ENCODE results near the gene CPM. TPM values are rescaled to one million over a fixed set of nuclear protein-coding genes. Genes with fewer than 3 reads are reported as not detected.
"Not testable (repeated sequence)": the region's sequence is repeated elsewhere in the genome, so short reads cannot be mapped to it uniquely, and the experiment has no call there.

CPM gene
- total and polyA plus RNA-seq, 2 donors: 14.3 to 24.6 TPM

- no peaks in the 10 kb centered on the region for H3K4me1 ChIP-seq (ENCODE audit: insufficient read depth)
- no peak overlapping the region for H3K27ac ChIP-seq (ENCODE audit: low read depth)
- no peaks in the 10 kb centered on the region for H3K36me3 ChIP-seq (ENCODE audit: insufficient read depth)
- DNase-seq (ENCODE audit: extremely low spot score): no peak
- no peak overlapping the region for H3K4me3 ChIP-seq (ENCODE audit: low read depth, low read length)
- WGBS: 88% methylated on average over 3 of the region's 3 CpGs
Observed at GRCh38 chr12:68855111-68855510, 77.9 kb downstream of the CPM start.

GRCh38 chr12:68854554-68854953 lies 78.4 kb downstream of the CPM start:
- H3K36me3 ChIP-seq (ENCODE audit: insufficient read depth): no peaks in the 10 kb centered on the region
- 97% methylated on average over 3 of the region's 3 CpGs for WGBS
- no peak overlapping the region for H3K4me3 ChIP-seq (ENCODE audit: low read depth, low read length)
- no peak overlapping the region for H3K27ac ChIP-seq (ENCODE audit: low read depth)
- no peak for DNase-seq (ENCODE audit: extremely low spot score)
- H3K4me1 ChIP-seq (ENCODE audit: insufficient read depth): no peaks in the 10 kb centered on the region

GRCh38 chr12:68854078-68854468 lies 78.9 kb downstream of the CPM start:
- Histone ChIP-seq H3K4me3 (ENCODE audit: low read depth, low read length) (no peak overlapping the region), H3K4me1 (ENCODE audit: insufficient read depth) (no peaks in the 10 kb centered on the region), H3K27ac (ENCODE audit: low read depth) (no peak overlapping the region), H3K36me3 (ENCODE audit: insufficient read depth) (no peaks in the 10 kb centered on the region)
- WGBS: 82% methylated on average over 2 of the region's 2 CpGs
- DNase-seq (ENCODE audit: extremely low spot score): no peak

- DNase-seq (ENCODE audit: extremely low spot score): no peak
- H3K4me3 ChIP-seq (ENCODE audit: low read depth, low read length): no peak overlapping the region
- no peaks in the 10 kb centered on the region for H3K4me1 ChIP-seq (ENCODE audit: insufficient read depth)
- H3K27ac ChIP-seq (ENCODE audit: low read depth): no peak overlapping the region
- WGBS: 85% methylated on average over 3 of the region's 3 CpGs
- H3K36me3 ChIP-seq (ENCODE audit: insufficient read depth): no peaks in the 10 kb centered on the region
Observed at GRCh38 chr12:68853396-68854077, 79.4 kb downstream of the CPM start.

- H3K36me3 ChIP-seq (ENCODE audit: insufficient read depth): no peaks in the 10 kb centered on the region
- no peak for DNase-seq (ENCODE audit: extremely low spot score)
- WGBS: 93% methylated on average over 2 of the region's 2 CpGs
- H3K4me3 ChIP-seq (ENCODE audit: low read depth, low read length): no peak overlapping the region
- no peak overlapping the region for H3K27ac ChIP-seq (ENCODE audit: low read depth)
- H3K4me1 ChIP-seq (ENCODE audit: insufficient read depth): no peaks in the 10 kb centered on the region
Observed at GRCh38 chr12:68851592-68852306, 81.2 kb downstream of the CPM start.

- 72% methylated on average over 4 of the region's 4 CpGs for WGBS
- no peaks in the 10 kb centered on the region for H3K36me3 ChIP-seq (ENCODE audit: insufficient read depth)
- no peak for DNase-seq (ENCODE audit: extremely low spot score)
- no peak overlapping the region for H3K27ac ChIP-seq (ENCODE audit: low read depth)
- no peak overlapping the region for H3K4me3 ChIP-seq (ENCODE audit: low read depth, low read length)
- H3K4me1 ChIP-seq (ENCODE audit: insufficient read depth): no peaks in the 10 kb centered on the region
Observed at GRCh38 chr12:68850390-68850789, 82.6 kb downstream of the CPM start.

GRCh38 chr12:68846811-68847210 lies 86.2 kb downstream of the CPM start:
- H3K36me3 ChIP-seq (ENCODE audit: insufficient read depth): no peaks in the 10 kb centered on the region
- no peak for DNase-seq (ENCODE audit: extremely low spot score)
- H3K4me3 ChIP-seq (ENCODE audit: low read depth, low read length): no peak overlapping the region
- no peaks in the 10 kb centered on the region for H3K4me1 ChIP-seq (ENCODE audit: insufficient read depth)
- WGBS: 75% methylated on average over 3 of the region's 3 CpGs
- H3K27ac ChIP-seq (ENCODE audit: low read depth): no peak overlapping the region

- DNase-seq (ENCODE audit: extremely low spot score): no peak
- H3K36me3 ChIP-seq (ENCODE audit: insufficient read depth): no peaks in the 10 kb centered on the region
- H3K4me1 ChIP-seq (ENCODE audit: insufficient read depth): no peaks in the 10 kb centered on the region
- H3K4me3 ChIP-seq (ENCODE audit: low read depth, low read length): no peak overlapping the region
- no peak overlapping the region for H3K27ac ChIP-seq (ENCODE audit: low read depth)
- 87% methylated on average over 14 of the region's 14 CpGs for WGBS
Observed at GRCh38 chr12:68844788-68845695, 87.9 kb downstream of the CPM start.

- H3K4me3 ChIP-seq (ENCODE audit: low read depth, low read length): no peak overlapping the region
- peak overlapping the region; percentile 5 for H3K27ac ChIP-seq (ENCODE audit: low read depth)
- WGBS: 88% methylated on average over 4 of the region's 4 CpGs
- no peak for DNase-seq (ENCODE audit: extremely low spot score)
- no peaks in the 10 kb centered on the region for H3K4me1 ChIP-seq (ENCODE audit: insufficient read depth)
- no peaks in the 10 kb centered on the region for H3K36me3 ChIP-seq (ENCODE audit: insufficient read depth)
Observed at GRCh38 chr12:68844318-68844745, 88.6 kb downstream of the CPM start.

- H3K4me1 ChIP-seq (ENCODE audit: insufficient read depth): no peaks in the 10 kb centered on the region
- DNase-seq (ENCODE audit: extremely low spot score): no peak
- H3K4me3 ChIP-seq (ENCODE audit: low read depth, low read length): no peak overlapping the region
- H3K36me3 ChIP-seq (ENCODE audit: insufficient read depth): peaks cover 2% of the 10 kb centered on the region
- 79% methylated on average over 2 of the region's 2 CpGs for WGBS
- no peak overlapping the region for H3K27ac ChIP-seq (ENCODE audit: low read depth)
Observed at GRCh38 chr12:68842784-68843567, 90.0 kb downstream of the CPM start.

GRCh38 chr12:68842123-68842522 lies 90.8 kb downstream of the CPM start:
- Histone ChIP-seq H3K27ac (ENCODE audit: low read depth) (no peak overlapping the region), H3K4me1 (ENCODE audit: insufficient read depth) (no peaks in the 10 kb centered on the region), H3K4me3 (ENCODE audit: low read depth, low read length) (no peak overlapping the region), H3K36me3 (ENCODE audit: insufficient read depth) (peaks cover 5% of the 10 kb centered on the region)
- WGBS: 85% methylated on average over 3 of the region's 3 CpGs
- DNase-seq (ENCODE audit: extremely low spot score): no peak

- H3K36me3 ChIP-seq (ENCODE audit: insufficient read depth): peaks cover 5% of the 10 kb centered on the region
Observed at GRCh38 chr12:68841717-68842116, 91.3 kb downstream of the CPM start.

GRCh38 chr12:68841175-68841574 lies 91.8 kb downstream of the CPM start:
- WGBS: 85% methylated on average over 5 of the region's 5 CpGs
- not testable (repeated sequence) for H3K4me1 ChIP-seq (ENCODE audit: insufficient read depth); DNase-seq (ENCODE audit: extremely low spot score); H3K36me3 ChIP-seq (ENCODE audit: insufficient read depth); H3K27ac ChIP-seq (ENCODE audit: low read depth); H3K4me3 ChIP-seq (ENCODE audit: low read depth, low read length)

More at GRCh38 chr12:68841717-68842116, 91.3 kb downstream of the CPM start:
- WGBS: 91% methylated on average over 2 of the region's 2 CpGs
- Histone ChIP-seq H3K27ac (ENCODE audit: low read depth) (no peak overlapping the region), H3K4me1 (ENCODE audit: insufficient read depth) (no peaks in the 10 kb centered on the region), H3K4me3 (ENCODE audit: low read depth, low read length) (no peak overlapping the region)
- DNase-seq (ENCODE audit: extremely low spot score): no peak

Data from urinary bladder (tissue), 4 donors.